GM18517 (cell line): ENCODE measurements around the gene TXLNA.
"Not testable (repeated sequence)": the region's sequence is repeated elsewhere in the genome, so short reads cannot be mapped to it uniquely, and the experiment has no call there.

ENCODE experiments used
- ATAC-seq: cut with Tn5 transposase; IDR thresholded peaks from one replicate; pipeline ENCODE4 v1.9.1; 2021; ENCODE audit warnings: mild to moderate bottlenecking, moderate library complexity; ENCODE audit not compliant: unreplicated experiment

Gene TXLNA

GRCh38 chr1:32179443-32180185 is at the start of gene TXLNA:
Gene TXLNA (plus strand): TSS chr1:32179675. CDS start chr1:32180346, 671 bp downstream.
- peak; percentile 68 for ATAC-seq

DNA sequence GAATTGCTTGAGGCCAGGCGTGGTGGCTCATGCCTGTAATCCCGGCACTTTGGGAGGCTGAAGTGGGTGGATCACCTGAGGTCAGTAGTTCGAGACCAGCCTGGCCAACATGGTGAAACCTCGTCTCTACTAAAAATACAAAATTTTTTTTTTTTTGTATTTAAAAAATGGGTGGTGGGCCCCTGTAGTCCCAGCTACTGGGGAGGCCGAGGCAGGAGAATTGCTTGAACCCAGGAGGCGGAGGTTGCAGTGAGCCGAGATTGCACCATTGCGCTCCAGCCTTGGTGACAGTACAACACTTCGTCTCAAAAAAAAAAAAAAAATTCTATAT is 45.6 kb upstream of the TXLNA start:
- not testable (repeated sequence) for ATAC-seq

- no peak for ATAC-seq
These were observed 42.4 kb upstream of the TXLNA start for GRCh38 chr1:32137111-32137510.

GRCh38 chr1:32138965-32139364 is 40.5 kb upstream of the TXLNA start:
- ATAC-seq, result no peak

DNA sequence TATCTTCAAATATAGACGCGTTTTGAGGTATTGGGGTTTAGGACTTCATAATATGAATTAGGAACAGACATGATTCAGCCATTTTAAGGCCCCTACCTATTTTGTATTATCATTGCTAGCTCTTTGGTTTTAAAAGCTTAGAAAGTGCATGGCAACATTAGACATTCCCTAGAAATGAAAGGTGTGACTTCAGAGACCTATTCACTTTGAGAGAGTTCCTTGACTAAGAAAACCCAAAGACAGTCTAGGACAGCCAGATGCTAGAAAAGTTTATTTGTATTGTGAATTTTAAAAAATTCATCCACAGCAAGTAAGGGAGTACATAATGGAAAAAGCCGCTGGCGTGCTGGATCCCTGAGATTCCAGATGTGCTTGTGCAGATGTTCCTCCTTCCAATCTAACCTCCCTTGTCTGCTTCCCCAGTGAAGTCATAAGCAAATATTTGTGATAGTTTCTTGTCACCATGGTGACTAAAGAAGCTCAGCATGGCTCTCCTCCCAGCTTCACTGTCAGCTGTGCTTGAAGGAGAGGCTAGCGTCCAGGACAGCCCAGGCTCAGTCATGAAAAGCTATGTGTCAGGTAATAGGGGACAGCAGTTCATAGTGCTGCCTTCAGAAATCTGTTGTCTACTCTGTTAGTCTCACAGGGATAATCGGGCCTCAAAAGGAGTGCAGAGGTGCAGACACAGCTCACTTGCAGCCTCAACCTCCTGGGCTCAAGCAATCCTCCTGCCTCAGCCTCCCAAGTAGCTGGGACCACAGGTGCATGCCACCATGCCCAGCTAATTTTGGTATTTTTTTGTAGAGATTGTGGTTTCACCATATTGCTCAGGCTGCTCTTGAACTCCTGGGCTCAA is 36.8 kb upstream of the TXLNA start:
- ATAC-seq, result no peak

- ATAC-seq, result not testable (repeated sequence)
These were observed 36.2 kb upstream of the TXLNA start for GRCh38 chr1:32143302-32143695.

GRCh38 chr1:32144033-32144432 is 35.4 kb upstream of the TXLNA start:
- ATAC-seq, result no peak

- not testable (repeated sequence) for ATAC-seq
These were observed 31.7 kb upstream of the TXLNA start for GRCh38 chr1:32147799-32148198.

DNA sequence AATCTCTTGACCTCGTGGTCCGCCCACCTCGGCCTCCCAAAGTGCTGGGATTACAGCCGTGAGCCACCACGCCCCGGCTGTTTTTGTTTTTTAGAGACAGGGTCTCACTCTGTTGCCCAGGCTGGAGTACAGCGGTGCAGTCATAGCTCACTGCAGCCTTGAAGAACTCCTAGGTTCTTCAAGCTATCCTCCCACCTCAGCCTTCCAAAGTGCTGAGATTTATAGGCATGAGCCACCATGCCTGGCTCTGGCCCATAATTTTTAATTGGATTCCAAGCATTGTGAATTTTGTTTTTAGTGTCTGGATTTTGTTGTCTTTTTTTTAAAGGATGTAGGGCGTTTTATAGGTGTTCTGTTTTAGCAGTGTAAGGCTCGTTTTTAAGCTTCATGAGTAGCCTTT is 28.6 kb upstream of the TXLNA start:
- no peak for ATAC-seq

- no peak for ATAC-seq
These were observed 28.1 kb upstream of the TXLNA start for GRCh38 chr1:32151319-32151787.

- no peak for ATAC-seq
These were observed 20.3 kb upstream of the TXLNA start for GRCh38 chr1:32159189-32159588.

DNA sequence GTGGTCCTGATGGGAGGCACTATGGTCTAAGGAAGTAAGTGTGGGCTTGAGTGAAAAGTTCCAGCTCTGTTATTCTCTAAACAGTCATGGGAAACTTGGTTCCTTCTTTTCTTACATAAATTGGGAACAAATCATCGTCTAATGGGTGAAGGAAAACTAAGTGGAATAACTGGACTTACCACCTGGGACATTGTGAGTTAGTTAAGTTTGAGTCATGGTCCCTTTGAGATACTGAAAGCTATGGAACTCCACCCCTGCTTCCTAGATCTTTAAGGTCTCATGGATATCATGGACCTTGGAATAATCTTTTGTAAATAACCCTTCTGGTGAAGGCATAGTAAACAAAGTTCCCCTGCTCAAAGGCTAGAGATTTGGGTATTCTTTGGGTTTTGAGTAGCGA is 16.1 kb upstream of the TXLNA start:
- no peak for ATAC-seq

DNA sequence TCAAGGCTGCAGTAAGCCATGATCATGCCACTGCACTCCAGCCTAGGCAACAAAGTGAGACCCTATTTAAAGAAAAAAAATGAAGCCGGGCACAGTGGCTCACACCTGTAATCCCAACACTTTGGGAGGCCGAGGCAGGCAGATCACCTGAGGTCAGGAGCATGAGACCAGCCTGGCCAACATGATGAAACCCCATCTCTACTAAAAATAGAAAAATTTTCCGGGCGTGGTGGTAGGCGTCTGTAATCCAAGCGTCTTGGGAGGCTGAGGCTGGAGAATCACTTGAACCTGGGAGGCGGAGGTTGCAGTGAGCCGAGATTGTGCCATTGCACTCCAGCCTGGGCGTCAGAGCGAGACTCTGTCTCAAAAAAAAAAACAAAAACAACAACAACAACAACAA is 13.8 kb upstream of the TXLNA start:
- not testable (repeated sequence) for ATAC-seq

DNA sequence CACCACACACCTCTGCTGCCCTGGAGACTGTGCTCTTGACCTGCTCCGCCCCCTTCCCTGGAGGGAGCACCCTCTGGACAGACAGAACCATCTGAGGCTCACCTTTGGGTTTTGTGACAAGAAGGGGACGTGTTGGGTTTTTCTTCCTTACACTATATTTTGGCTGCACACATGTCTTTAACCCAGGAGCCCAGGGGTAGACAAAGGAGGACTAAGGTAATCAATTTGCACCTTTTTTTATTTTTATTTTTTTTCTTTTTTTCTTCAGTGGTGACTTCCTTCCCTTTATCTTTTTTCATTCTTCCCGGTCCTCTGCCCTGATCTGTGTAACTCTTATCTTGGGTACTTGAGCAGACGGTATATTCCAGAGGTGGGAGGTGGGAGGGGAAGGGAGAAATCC is 8.5 kb upstream of the TXLNA start:
- no peak for ATAC-seq

DNA sequence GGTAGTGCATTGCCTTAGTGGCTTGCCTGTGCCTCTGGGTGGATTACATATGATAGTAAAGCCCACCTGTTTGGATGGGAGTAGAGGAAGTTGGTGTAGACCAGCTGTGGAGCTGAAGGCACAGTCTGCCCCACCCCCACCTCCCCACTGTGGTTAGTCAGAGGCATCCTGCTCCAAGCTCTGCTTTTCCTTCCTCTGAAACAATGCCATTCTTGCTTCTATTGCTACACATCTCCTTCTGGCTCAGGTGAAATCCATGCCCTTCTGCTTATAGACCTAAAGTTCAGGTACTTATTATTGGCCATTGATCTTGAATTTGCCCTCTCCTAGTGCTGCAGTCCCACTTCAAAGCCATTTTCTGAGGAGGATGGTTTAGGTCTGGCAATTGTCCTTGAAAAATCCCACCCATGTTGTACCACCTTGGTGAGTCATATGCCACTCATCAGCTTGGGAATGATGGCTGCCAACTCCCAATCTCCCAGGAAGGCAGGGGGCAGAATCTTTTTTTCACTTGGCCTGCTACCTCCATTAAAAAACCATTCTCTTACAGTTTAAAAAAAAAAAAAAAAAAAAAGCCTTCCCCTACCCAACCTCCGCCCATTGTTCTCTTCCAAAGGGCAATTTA is 6.7 kb upstream of the TXLNA start:
- ATAC-seq, result no peak

- ATAC-seq, result no peak
These were observed 889 bp upstream of the TXLNA start for GRCh38 chr1:32178380-32179192.

DNA sequence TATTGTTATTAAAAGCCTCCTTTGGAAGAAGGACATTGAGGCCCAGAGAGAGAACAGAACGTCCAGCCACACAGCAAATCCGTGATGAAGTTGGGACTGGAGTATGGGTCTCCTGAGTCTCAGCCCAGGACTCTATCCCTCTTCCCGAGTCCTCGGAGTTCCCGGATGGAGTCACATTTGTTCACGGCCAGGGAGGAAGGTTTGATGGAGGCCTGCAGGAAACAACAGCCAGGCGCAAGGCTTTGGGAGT is 357 bp upstream of the TXLNA start:
- no peak for ATAC-seq

- peak; percentile 24 for ATAC-seq
These were observed 948 bp downstream of the TXLNA start for GRCh38 chr1:32180186-32181060.

GRCh38 chr1:32181065-32181464 is 1.6 kb downstream of the TXLNA start:
- ATAC-seq, result no peak

GRCh38 chr1:32181563-32181962 is 2.1 kb downstream of the TXLNA start:
- ATAC-seq, result no peak
